22Rv1 (cell line): Measurements from ENCODE around the gene HOXC10.

Experiments
- CTCF ChIP-seq: fragments of 450-650 bp; IDR thresholded peaks from 2 replicates; pipeline ENCODE4 v1.5.1; 2017; ENCODE audit warnings: mild to moderate bottlenecking
- ZFX ChIP-seq: fragments of 450-650 bp; IDR thresholded peaks from 2 replicates; pipeline ENCODE4 v1.6.1; 2017; ENCODE audit warnings: antibody characterized with exemption, borderline replicate concordance

- TF ChIP-seq CTCF = no peak
- TF ChIP-seq ZFX = no peak
Observed at GRCh38 chr12:53966085-53966384, 18.9 kb upstream of the HOXC10 start.
